Smooth muscle cell of bladder (primary cell): ENCODE results near the gene COX7A2. TPM values are rescaled to one million over a fixed set of nuclear protein-coding genes. Genes with fewer than 3 reads are reported as not detected.

Source experiments
- total RNA-seq: library from RNA; depleted of rRNA; stranded (reverse); fragments of >200 nt; gene quantifications from 2 replicates; pipeline ENCODE4 v1.2.3, GENCODE V29; 2014

Gene COX7A2
- total RNA-seq, result 154 and 204 TPM in 2 replicates

DNA sequence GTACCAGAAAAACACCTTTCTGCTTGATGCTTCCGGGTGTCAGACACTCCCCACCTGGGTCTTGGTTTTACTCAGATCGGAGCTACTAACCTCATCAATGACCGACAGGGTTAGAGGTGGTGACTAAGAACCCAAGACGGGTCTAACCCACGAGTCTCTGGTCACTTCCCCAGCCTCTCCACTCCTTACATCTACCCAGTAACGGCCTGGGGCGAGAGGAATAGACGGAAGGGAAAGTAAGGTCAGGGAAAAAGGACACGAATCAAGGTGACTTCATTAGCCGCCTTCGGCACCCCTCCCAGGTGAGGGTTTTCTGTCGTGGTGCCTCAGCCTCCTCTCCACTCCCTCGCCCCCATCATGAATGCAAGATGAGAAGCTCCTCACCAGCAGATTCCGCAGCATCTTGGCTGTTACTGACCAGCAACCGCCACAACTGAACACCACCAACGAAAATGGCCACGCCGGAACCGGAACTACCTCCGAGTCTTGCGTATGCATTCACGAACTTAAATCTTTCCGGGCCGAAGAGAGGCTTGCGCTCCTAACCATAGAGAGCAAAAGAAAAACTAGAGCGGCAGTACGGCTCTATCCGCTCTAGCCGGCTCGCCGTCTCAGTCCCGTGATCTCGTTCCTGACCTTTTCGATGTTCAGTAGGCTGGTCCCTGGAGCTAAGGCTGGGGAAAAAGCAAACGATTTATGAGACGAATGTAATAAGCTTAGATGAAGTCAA, at the start of gene COX7A2:
COX7A2 (minus strand) TSS at position 469 of the 730 bp plus-strand sequence; CDS start at position 402, 67 bp downstream.

DNA sequence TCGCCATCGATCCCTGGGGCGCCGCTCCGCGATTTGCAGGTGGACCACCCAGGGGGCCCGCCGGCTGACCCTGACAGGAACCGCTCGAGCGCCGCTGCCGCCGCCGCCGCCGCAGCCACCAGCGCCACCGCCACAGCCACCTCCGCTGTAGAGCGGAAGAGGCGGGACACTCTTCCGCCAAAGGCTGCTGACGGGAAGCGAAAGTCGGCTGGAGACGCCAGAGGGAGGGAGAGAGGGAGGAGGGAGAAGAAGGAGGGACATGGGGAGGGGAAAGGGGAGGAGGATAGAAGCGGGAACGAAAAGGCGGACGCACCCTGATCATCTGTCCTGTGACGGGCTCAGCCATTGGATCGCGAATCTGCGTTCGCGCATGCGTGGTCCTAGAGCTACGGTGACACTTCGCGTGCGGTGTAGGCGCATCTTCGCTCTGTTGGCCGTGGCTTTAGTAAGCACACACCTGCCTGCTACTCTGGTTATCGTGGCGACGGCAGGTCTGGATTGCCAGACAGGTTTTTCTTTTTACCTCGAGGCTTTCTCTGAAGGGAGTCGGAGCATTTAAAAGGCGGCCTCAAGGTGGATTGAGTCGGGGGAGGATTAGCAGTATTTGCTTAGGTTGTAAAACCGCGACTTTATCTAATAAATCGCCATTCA, 41.2 kb upstream of the COX7A2 start, which contains the start of gene TMEM30A:
TMEM30A (minus strand) TSS at position 161 of the 651 bp plus-strand sequence; CDS start at position 7, 154 bp downstream.

DNA sequence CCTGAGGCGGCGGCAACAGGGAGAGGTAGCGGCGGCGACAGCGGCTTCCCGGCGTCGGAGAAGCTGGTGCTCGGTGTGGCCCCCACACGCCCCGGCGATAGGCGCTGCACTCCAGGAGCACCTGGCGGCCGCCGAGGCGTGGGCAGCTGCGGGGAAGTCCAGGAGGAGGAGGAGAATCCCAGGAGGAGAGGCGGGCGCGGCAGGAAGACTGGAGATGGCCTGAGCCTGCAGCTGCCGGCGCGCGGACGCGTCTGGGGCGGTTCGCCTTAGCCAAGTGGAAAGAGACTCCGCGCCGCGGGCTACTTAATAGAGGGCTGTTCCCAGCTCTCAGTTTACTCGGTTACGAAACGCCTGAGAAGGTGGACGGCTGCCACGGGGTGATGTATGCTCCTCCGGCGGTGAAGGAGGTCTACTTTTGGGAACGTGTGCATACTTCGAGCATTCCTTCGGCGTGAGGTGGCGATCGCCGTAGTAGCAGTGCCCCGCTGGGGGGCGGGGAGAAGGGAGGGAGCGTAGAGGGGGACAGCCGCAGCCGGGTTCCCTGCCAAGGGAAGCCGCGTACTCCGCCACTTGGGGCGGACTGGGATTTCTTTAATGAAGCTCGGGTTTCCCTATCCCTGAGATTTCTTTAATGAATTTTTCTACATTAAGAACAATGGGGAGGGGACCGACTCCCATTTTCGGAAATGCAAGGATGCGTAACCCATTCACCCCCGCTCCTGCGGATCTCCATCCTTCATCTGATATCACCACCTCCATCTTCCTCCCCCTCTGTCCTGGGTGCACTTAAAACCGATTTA, 37.6 kb downstream of the COX7A2 start, which contains the start of gene COL12A1:
COL12A1 (minus strand) TSS at position 278 of the 800 bp plus-strand sequence. CDS start 3,261 bp downstream, outside the sequence.

Other genes starting within 250 kb of the COX7A2 start
- gene COL12A1, start 37.7 kb downstream of the COX7A2 start, total RNA-seq, result 686 and 786 TPM in 2 replicates
- 172 and 194 TPM in 2 replicates for gene TMEM30A, start 41.0 kb upstream of the COX7A2 start, total RNA-seq
- gene FILIP1, start 250.0 kb upstream of the COX7A2 start, total RNA-seq, result 0.14 and 0.28 TPM in 2 replicates